GM21576 (cell line): ENCODE data around the gene RBM19.

Experiments
- ATAC-seq: cut with Tn5 transposase; IDR thresholded peaks from one replicate; pipeline ENCODE4 v1.9.1; 2021; ENCODE audit warnings: mild to moderate bottlenecking, moderate library complexity; ENCODE audit not compliant: unreplicated experiment

The RBM19 gene

GRCh38 chr12:113932381-113933196 is 33.5 kb downstream of the RBM19 start:
- no peak for ATAC-seq

GRCh38 chr12:113931517-113931916 is 34.6 kb downstream of the RBM19 start:
- ATAC-seq: no peak

- ATAC-seq: no peak
Measured at GRCh38 chr12:113930249-113930648, 35.9 kb downstream of the RBM19 start.

- ATAC-seq: no peak
Measured at GRCh38 chr12:113929312-113929989, 36.7 kb downstream of the RBM19 start.

GRCh38 chr12:113926788-113927187 is 39.3 kb downstream of the RBM19 start:
- ATAC-seq: no peak

- no peak for ATAC-seq
Measured at GRCh38 chr12:113924341-113924740, 41.8 kb downstream of the RBM19 start.

- no peak for ATAC-seq
Measured at GRCh38 chr12:113923251-113923650, 42.9 kb downstream of the RBM19 start.

- ATAC-seq: no peak
Measured at GRCh38 chr12:113921430-113921829, 44.7 kb downstream of the RBM19 start.

GRCh38 chr12:113919791-113920190 is 46.3 kb downstream of the RBM19 start:
- ATAC-seq: no peak

- no peak for ATAC-seq
Measured at GRCh38 chr12:113918306-113918705, 47.8 kb downstream of the RBM19 start.

- ATAC-seq: no peak
Measured at GRCh38 chr12:113917393-113917792, 48.7 kb downstream of the RBM19 start.

- no peak for ATAC-seq
Measured at GRCh38 chr12:113914806-113915205, 51.3 kb downstream of the RBM19 start.

- no peak for ATAC-seq
Measured at GRCh38 chr12:113914176-113914575, 51.9 kb downstream of the RBM19 start.

GRCh38 chr12:113912760-113913329 is 53.3 kb downstream of the RBM19 start:
- peak; percentile 60 for ATAC-seq

- no peak for ATAC-seq
Measured at GRCh38 chr12:113911971-113912759, 54.0 kb downstream of the RBM19 start.

- ATAC-seq: no peak
Measured at GRCh38 chr12:113910751-113911272, 55.3 kb downstream of the RBM19 start.

- no peak for ATAC-seq
Measured at GRCh38 chr12:113909776-113910420, 56.2 kb downstream of the RBM19 start.

GRCh38 chr12:113908584-113909100 is 57.5 kb downstream of the RBM19 start:
- ATAC-seq: no peak

GRCh38 chr12:113907446-113908180 is 58.5 kb downstream of the RBM19 start:
- no peak for ATAC-seq
